ENCODE results near the gene DSCAML1.
A peak's percentile ranks its signal among the peaks of the same experiment; 100 is the strongest.

DSCAML1 gene

GRCh38 chr11:117719480-117719879, 77.5 kb downstream of the DSCAML1 start:
- DNase-seq, result no peak

- DNase-seq, result peak; percentile 80 to 89
Observed at GRCh38 chr11:117717485-117718314, 79.3 kb downstream of the DSCAML1 start.

- DNase-seq, result no peak
Observed at GRCh38 chr11:117716521-117717440, 80.2 kb downstream of the DSCAML1 start.

GRCh38 chr11:117715801-117716200, 81.2 kb downstream of the DSCAML1 start:
- peak in 1 of 2 donors; percentile 34 for DNase-seq

GRCh38 chr11:117713538-117713991, 83.5 kb downstream of the DSCAML1 start:
- no peak for DNase-seq

- DNase-seq, result no peak
Observed at GRCh38 chr11:117712530-117712929, 84.5 kb downstream of the DSCAML1 start.

- DNase-seq, result no peak
Observed at GRCh38 chr11:117711331-117711730, 85.7 kb downstream of the DSCAML1 start.

GRCh38 chr11:117710211-117710610, 86.8 kb downstream of the DSCAML1 start:
- DNase-seq, result no peak

GRCh38 chr11:117706322-117706814, 90.6 kb downstream of the DSCAML1 start:
- DNase-seq, result no peak

GRCh38 chr11:117705866-117706265, 91.2 kb downstream of the DSCAML1 start:
- DNase-seq, result no peak

- no peak for DNase-seq
Observed at GRCh38 chr11:117704395-117705100, 92.5 kb downstream of the DSCAML1 start.

GRCh38 chr11:117702946-117703598, 93.9 kb downstream of the DSCAML1 start:
- DNase-seq, result no peak

- no peak for DNase-seq
Observed at GRCh38 chr11:117701781-117702180, 95.2 kb downstream of the DSCAML1 start.

GRCh38 chr11:117700551-117700950, 96.5 kb downstream of the DSCAML1 start:
- no peak for DNase-seq

GRCh38 chr11:117697319-117697718, 99.7 kb downstream of the DSCAML1 start:
- DNase-seq, result no peak

- no peak for DNase-seq
Observed at GRCh38 chr11:117696540-117696939, 100.5 kb downstream of the DSCAML1 start.

GRCh38 chr11:117693344-117693743, 103.7 kb downstream of the DSCAML1 start:
- no peak for DNase-seq

GRCh38 chr11:117691516-117691915, 105.5 kb downstream of the DSCAML1 start:
- no peak for DNase-seq

- no peak for DNase-seq
Observed at GRCh38 chr11:117691218-117691514, 105.8 kb downstream of the DSCAML1 start.

- DNase-seq, result no peak
Observed at GRCh38 chr11:117690484-117691217, 106.4 kb downstream of the DSCAML1 start.

GRCh38 chr11:117688255-117688797, 108.7 kb downstream of the DSCAML1 start:
- DNase-seq, result peak in 1 of 2 donors; percentile 25
